Midbrain (tissue), 1 donor: ENCODE data around the gene REEP3.

Experiments
- DNase-seq: peaks from one replicate; lab custom pipeline; 2025; lab: John Stamatoyannopoulos, UW

REEP3 gene

DNA sequence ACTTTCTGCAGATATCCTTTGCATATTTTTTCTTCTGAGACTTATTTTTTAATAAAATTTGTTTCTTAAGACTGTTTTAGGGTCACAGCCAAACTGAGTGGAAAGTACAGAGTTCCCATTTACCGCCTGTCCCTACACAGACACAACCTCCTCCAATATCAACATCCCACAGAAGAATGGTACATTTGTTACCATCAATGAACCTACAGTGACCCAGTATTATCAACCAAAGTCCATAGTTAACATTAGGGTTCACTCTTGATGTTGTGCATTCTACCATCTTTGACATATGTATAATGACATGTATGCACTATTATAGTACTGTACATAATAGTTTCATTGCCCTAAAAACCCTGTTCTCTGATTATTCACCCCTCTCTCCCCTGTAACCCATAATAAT is 14.6 kb upstream of the REEP3 start:
- no peak for DNase-seq

DNA sequence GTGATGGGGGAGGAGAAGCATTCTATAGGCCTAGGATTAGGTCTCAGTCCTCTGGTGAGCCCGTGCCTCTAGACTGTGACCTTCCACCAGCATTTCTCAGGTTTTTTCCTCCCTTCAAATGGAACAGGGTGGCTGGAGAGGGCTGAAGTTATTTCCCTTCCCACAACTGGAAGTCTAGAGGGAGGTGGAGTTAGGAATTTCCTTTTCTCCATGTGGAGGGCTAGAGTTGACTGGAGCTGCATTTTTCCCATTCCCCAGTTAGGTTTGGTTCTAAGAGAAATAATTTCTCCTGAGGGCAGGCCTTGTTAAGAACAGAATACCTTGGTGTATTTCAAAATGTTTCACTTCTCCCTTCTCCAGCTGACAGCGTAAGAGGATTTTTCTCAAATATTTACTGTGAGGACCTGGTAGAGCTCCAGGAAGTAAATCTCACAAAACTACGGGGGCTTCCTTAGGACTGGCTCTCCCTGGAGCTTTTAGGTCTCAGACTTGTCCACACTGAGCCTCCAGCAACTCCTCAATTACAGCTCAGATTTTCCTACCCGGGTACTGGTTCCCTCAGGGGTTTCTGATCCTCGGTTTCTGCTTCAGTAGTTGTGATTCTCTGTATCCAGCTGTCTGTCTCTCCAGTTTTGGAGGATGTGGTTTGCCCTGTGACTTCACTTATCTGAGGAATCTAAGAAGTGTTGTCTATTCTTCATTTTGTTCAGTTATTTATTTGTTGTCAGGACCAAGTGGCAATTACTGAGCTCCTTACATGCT is 6.0 kb upstream of the REEP3 start:
- no peak for DNase-seq

DNA sequence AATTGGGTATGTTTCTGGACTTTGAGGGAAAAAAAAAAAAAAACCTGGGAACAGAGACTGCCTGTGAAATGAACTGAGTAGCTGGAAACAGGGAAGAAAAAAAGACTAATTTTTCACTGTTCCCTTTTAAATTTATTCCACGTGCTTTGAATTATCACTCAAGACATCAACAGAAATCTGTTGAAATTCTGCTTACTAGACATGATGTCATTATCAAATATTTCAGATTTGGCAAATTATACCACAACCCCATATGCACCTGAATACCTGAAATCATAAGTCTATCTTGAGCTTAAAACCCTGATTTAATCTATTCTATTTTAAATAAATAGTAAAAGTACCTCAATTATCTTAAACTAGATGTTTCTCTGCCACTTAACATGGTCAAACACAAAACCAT is 5.0 kb upstream of the REEP3 start:
- no peak for DNase-seq

DNA sequence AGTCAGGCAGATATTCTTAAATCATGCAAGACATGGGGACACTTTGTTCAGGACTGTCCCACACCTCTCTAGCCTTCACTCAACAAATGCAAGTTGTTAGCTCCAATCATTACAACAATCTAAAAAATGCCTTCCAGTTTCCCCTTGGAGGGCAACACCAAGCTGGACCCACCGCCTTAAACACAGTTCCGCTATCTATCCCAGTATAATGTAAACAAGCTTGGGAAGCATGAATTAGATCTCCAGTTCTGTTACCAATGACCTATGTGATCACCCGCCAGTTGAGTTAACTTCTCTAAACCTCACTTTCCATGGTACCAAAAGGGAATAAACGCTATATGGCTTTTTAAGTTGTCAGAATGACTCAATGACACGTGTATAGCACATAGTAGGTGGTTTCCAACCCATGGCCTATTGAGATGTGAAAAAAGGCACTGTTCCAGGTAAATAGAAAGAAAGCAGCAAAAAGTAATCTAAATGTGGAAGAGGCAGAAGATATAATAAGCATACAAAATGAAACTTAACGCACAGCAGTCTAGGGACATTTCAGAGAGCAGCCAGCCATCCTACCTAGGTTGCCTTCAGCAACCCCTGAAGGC is 2.4 kb upstream of the REEP3 start:
- DNase-seq, result no peak

DNA sequence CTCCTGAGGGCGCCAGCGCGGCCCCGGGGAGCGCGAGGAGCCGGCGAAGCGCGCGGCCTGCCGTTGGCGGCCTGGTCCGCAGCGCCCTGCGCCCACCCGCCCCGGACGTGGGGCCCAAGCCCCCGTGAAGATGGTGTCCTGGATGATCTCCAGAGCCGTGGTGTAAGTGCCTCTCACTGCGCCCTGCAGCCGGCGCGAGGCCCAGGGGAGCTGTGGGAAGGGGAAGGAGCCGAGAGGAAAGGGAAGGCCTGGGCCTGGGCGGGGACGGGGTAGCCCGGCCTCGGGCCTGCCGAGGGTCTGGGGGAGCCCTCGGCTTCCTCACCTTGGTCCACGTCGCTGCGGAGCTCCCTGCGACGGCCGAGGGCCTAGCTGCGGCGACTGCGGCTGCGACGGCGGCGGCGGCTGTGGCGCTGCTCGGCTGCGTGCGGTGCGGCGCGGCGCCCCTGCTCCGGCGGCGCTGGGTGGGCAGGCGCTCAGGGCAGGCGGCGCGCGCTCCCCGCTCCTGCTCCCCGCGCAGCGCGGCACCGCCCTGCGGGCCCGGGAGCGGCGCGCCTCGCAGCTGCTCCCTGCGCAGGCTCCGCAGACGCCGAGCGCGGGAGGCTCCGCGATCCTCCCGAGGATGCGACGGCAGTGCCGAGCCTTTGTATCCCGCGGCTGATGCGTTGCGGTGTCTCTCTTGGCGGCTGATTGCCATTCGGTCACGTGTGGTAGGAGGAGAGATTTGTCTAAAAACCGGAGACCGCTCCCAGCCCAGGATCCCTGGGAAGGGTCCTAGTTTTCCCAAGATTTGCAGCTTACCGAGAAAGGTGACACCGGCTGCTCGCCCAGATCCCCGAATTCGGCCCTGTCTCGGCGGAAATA is 445 bp downstream of the REEP3 start:
- peak; percentile 86 for DNase-seq

DNA sequence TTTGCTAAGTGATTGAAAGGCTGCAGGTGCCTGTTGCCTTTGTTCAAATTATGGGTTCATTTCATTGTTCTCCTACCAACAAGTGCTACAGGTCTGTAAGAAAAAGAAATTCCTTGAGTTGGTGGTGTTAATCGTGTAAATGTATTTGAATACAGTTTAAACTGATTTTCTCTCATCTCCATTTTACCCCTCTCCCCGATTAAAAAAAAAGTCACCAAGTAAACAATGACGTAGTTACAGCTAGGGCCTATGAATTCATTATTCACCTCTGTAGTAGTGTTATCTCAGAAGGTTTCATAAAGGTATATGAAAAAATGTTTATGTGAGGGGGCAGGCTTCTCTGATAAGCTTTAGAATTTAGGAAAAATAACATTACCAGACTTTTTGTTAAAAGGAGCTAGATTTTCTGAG is 1.1 kb downstream of the REEP3 start:
- no peak for DNase-seq

DNA sequence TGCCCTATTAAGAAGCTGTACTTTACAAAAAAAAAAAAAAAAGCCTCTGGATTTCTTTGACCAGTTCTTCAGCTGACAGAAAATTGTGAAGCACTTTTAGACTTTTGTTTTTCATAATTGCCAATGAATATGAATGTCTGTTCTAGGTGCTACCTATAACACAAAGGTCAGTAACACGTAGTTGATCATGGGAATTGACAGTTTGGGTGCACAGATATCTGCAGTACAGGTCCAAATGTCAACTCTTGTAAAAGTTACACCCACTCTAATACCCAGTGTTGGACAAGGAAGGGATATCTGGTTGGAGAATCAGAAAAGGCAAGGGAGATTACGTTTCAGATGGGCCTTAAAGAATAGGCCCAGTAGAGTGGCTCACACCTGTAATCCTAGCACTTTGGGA is 1.8 kb downstream of the REEP3 start:
- DNase-seq, result no peak

DNA sequence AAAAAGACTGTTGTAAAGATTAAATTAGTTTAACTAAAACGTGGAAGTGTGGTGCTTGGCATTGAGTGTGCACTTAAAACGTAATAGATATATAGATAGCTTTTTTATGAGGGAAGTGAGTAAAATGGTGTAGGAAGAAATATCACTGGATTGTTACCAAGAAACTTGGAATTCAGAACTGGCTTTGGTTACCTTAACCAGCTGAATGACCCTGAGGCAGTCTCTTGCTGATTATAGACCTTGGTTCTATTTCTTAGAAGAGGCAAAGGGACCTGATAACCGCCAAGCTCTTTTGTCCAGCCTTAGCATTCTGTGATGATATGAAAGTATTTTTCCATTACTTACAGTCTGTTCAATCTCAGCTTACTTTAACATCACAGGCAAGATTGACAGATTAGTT is 3.8 kb downstream of the REEP3 start:
- no peak for DNase-seq

DNA sequence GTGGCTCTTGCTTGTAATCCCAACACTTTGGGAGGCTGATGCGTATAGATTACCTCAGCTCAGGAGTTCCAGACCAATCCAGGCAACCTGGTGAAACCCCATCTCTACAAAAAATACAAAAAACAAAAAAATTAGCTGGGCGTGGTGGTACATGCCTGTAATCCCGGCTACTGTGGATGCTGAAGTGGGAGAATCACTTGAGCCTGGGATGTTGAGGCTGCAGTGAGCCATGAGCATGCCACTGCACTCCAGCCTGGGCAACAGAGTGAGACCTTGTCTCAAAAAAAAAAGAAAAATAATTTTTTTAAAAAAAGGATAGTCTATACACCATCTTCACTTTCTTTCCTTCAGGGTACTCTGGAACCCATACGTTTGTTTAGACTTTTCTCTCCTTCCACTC is 6.2 kb downstream of the REEP3 start:
- no peak for DNase-seq

DNA sequence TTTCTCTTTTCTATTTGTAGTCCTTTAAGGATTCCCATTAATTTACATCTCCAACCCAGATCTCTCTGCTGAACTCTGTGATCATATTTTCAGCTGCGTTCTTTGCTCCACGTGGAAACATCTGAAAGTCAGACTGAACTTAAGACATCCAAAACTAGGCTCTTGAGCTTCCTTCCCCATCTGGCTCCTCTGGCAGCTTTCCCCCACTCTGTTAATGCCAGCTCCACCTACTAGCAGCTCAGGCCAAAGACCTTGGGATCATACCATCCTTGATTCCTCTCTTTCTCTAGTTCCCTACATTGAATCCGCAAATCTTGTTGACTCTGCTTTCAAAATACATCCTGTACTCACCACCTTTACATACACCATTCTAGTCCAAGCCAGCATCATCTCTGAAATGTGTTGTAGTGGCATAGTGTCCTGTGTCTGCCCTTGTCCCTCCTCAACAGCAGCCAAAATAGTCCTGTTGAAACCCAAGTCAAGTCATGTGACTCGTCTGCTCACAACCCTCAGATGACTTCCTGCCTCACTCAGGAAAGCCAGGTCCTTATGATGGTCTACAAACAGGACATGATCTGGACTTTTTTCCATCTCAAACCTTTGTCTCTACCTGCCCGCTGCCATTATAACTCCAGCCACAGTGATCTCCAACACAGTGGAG is 7.0 kb downstream of the REEP3 start:
- no peak for DNase-seq

DNA sequence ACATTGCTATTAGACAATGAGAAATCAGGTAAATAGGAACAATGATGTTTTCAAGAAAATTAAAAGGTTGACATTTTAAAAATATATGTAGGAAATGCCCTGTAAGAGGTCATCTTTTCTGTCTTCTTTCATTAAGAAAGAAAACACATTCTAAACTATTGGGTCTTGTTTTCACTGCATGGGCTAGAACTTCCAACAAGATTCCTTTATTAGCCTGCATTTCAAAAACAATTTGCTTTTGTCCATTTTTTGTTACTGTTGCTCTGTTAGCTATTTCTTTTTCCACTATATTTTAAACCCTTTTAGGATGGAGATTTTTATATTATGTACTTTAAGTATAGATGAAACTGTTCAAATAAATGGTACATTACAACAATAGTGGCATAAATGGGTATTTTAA is 9.2 kb downstream of the REEP3 start:
- DNase-seq, result peak; percentile 21

DNA sequence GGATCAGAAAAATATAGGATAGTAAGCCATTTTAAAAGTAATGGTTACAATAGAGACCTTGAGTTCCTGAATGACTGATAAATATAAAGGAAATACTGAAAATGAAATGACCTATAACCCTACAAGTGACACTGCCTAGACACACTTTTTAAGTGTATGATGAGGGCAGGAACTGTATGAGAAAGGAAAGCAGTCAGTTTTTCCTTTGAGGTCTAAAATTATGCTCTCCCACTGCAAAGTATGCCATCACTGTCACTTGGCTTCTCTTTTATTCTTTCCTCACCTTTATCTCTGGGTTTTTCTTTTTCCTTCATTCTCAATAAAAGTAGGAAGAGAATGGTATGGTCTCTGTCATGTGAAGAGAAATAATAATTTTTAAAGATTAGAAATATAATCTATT is 13.5 kb downstream of the REEP3 start:
- no peak for DNase-seq

DNA sequence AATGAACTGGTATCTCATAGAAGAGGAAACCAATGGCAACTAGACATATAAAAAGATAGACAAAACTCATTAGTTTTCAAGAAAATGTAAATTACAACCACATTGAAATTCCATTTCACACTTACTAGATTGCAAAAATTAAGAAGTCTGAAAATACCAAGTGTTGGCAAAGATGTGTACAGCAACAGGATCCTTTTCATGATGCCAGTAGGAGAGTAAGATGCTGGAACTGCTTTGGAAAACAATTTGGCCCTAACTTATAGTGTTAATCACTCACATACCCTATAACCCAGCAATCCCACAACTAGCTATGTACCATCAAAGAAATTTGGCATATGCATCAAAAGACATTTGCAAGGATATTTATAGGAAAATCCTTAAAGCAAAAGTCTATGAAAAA is 15.5 kb downstream of the REEP3 start:
- DNase-seq, result no peak

DNA sequence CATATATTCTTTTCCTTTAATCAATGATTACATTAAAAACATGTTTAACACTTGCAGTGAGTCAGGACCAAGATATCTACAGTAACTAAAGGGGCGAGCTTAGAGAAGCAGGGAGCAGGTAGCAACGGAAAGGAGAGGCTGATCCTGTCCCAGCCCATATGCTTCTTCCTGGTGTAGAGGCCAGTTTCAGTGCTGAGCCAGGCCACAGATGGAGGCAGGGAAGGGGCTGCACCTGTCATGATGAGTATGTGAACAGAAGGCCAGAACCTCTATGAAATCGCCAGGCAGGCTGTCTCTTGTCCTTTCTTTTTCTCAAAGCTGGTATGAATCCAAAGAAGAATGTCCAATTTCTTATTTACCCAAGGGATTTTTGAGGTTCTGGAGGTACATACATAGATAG is 16.3 kb downstream of the REEP3 start:
- no peak for DNase-seq

DNA sequence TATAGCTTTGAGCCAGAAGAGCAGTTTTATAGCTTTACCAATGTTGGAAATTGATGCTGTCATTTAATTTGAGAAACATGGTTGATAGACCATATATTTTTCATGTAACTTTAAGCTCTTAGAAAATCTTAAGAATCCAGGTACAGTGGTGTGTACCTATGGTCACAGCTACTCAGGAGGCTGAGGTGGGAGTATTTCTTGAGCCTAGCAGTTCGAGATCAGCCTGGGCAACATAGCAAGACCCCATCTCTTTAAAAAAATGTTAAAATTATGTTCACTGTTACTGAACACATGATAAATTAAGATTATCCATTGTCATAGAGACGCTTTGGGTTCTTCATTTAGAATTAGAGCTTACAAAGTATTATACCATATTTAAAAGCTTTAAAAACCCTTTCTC is 18.2 kb downstream of the REEP3 start:
- DNase-seq, result no peak

DNA sequence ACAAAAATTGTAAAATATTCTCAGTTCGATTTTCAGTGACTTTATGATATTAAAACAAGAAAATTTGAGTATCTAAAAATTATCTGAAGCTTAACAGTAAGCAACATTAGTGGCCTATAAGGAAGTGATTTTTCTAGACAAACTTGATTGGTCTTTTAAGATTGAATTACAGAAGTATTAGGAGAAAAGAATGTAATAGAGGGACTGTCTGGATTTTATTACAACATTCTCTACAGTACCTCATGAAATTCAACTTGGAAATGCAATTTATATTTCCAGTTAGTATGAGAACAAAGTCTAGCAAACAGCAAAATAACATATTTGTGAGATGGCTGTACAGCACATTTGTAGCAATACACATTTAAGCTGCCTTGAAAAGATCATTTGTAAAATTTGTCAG is 18.8 kb downstream of the REEP3 start:
- no peak for DNase-seq

DNA sequence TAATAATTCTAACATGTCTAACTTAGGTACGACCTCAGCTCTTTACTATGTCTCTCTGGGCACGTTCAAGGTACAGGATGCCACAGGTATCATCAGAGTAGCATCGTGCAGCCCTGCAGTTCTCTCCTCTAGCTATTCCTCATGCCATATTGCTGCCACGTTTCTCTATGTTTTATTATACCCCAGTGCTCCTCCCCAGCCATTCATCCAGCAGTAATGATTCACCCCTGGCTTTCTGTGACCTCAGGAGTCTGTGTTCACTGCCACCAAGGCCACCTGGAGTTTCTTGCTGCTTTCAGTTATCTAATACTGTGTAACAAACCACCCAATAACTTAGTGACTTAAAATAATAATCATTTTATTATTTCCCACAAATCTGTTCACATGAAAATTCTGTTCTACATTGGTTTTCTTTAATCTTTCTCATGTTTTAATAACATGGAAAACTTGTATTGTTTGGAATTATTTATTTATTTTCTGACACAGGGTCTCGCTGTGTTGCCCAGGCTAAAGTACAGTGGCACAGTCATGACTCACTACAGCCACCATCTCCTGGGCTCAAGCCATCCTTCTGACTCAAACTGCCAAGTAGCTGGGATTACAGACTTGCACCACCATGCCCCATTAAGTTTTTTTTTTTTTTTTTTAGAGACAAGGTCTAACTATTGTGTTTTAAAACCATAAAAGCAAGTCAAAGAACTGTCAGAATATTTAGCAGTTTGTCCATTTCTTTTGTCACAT is 21.8 kb downstream of the REEP3 start:
- DNase-seq, result no peak

DNA sequence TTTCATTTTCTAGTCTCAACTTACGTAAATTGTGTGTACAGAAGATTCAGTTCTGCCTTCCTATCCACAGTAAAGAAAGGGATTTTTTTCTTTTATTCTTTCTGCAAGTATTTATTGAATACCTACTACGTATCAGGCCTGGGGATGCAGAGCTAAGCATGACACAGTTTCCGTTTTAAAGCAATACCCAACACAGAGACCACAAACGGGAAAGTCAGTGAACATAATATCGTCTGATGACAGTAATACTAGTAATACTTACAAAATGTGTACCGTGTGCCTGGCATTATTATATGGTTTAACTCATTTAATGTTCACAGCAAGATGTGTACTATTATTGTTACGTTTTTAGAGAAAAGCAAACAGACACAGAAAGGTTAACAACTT is 22.4 kb downstream of the REEP3 start:
- no peak for DNase-seq

DNA sequence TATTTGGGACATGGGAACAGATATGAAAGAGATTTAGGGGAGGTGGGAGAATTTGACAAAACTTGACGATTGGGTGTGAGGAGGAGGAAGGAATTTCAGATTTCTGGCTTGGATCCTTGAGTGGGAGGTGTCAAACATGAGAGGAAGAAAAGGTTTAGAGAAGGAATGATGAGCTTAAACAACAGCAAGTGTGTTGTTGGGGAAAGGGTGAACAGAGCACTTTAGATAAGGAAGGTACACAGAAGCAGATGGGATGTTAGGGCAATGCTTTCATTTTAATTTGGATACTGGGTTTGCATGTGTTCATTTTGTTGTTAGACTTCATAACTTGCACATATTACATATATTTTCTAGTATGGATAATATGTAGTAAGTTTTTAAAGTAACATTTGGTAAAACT is 23.2 kb downstream of the REEP3 start:
- DNase-seq, result no peak

DNA sequence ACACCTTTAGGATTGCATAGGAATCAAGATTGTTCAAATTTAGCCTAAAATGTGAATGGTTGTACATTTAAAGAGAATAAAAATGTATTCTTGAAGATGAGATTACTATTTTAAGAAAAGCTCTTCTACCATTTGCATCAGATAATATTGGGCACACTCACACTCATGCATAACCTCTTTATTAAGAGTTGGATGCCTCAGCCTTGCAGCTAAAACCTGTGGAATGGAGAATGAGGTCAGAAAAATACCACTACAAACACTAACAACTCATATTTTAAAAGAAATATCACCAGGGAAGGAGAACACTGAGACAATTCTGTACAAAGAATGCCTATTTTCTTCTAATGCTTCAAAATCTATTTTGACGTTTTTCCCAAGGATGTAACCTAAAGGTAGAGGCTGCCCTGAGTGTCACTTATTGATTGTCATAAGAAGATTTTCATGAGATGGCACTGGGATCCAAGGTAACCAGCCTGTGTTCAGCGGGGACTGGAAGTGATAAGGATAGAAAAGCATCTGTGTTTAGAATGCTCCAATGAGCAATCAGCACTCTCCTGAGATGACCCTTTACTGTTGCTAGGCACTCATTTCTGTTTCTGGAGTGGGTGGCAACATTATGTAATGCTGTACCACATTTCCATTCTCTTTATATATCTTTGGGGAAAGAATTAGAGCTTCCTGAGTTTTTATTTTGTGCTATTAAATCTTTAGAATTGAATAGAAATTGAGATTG is 26.6 kb downstream of the REEP3 start:
- DNase-seq, result no peak

DNA sequence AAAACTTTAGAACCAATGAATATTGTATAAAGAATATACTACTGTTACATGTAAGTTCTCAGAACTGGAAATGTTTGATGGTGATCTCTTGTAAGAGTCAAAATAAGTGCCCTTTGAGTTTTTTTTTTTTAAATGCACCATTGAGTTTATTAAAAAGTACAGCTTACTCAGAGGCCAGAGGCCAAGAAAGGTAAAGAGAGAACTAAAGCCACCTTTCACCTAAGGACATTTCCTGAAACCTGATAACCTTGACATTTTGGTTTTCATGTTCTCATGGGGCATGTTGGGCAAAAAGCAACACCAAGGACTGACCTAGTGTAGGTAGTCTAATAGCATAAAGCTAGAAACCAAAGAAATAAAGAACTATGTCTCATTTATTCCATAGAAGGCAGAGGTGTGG is 27.7 kb downstream of the REEP3 start:
- DNase-seq, result no peak
